Stimulated activated CD4-positive, alpha-beta T cell treated with anti-CD3 and anti-CD28 coated beads, TNF-alpha, amount 100 ng/mL, for 24 hours (primary cell): ENCODE results near the gene GTF3C1.
A peak's percentile ranks its signal among the peaks of the same experiment; 100 is the strongest.

Source experiments
- DNase-seq, 3 experiments: peaks; one replicate each; pipeline ENCODE4 v3.0.0-alpha.2; 2020; ENCODE audit warnings: low read depth in 3 of 3

The GTF3C1 gene

DNA sequence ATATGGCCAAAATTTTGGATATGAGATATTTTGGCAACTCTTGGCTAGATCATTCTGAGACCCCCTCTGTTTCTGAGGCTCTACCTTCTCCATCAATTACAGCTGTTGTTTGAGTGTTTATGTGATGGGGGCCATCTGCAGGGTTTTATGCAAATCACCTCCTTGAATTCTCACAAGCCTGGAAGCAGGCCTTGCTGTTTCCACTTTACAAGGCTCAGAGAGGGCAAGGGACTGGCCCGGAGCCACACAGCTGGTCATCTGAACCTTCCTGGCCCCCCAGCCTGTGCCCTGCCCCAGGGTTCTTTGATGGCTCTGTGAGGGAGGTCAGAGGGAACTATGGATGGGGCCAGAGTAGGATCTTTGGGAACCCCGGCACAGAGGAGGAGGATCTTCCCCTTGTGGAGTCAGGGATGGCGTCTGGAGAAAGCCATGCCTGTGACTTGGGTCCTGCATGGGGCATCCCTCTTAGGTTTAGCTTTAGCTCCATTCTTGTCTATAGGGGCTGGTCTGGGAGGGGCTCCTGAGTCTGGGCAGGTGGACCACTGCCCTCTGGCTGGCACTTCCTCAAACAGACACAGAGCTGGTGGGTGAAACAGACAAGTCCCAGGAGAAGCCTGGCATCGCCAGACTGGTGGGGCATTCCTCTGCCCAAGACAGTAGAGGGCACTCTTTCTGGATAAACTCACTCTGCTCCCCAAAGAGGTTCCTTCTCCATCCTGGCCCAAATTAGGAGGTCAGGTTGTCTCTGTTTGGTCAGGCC, 121.5 kb downstream of the GTF3C1 start:
- no peak for DNase-seq

- DNase-seq, result no peak
These were observed 122.2 kb downstream of the GTF3C1 start for GRCh38 chr16:27427538-27427937.

- DNase-seq, result peak in 2 of 3 experiments; percentile 58 to 76
These were observed 123.0 kb downstream of the GTF3C1 start for GRCh38 chr16:27426423-27427408.

DNA sequence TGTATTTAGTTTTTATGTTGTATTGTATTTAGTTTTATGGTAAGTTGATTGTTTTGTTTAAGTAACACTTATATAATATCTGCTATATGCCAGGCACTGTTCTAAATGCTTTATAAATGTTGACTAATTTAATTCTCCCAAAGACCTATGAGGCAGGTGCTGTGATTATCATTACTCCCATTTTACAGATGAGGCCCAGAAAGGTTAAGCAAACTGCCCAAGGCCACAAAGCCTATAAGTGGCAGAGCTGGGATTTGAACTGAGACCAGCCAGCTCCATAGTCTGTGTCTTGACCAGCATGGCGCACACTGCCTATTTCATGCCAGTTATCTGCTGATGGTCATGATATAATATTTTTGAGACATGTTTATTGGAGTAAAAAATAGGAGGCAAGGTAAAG, 123.8 kb downstream of the GTF3C1 start:
- DNase-seq, result no peak

- DNase-seq, result no peak
These were observed 124.8 kb downstream of the GTF3C1 start for GRCh38 chr16:27424772-27425498.

DNA sequence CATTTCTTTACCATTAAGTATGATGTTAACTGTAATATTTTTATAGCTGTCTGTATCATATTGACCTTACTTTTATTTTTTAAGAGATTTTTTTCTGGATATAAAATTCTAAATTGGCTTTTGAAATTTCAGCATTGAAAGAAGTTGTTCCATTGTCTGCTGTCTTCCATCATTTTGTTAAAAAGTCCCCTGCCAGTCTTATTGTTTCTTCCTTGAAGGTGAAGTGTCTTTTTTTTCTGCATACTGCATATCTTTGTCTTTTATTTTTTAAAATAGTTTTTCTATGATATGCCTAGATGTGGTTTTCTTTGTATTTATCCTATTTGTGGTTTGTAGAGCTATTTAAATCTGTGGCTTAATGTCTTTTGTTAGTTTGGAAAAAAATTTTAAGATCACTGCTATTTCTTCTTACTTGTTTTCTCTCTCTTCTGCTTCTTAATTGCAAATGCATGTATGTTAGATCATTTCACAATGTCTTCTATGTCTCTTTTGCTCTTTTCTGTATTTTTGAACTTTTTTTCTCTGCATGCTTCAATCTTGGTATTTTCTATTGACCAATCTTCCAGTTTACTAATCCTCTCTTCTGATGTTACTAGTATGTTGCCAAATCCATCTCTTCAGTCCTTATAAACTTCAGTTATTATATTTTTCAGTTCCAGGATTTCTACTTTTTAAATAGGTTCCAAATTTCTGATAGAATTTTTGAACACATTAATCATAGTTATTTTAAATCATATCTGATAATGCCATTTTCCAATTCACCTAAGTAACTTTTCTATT, 127.6 kb downstream of the GTF3C1 start:
- DNase-seq, result no peak

DNA sequence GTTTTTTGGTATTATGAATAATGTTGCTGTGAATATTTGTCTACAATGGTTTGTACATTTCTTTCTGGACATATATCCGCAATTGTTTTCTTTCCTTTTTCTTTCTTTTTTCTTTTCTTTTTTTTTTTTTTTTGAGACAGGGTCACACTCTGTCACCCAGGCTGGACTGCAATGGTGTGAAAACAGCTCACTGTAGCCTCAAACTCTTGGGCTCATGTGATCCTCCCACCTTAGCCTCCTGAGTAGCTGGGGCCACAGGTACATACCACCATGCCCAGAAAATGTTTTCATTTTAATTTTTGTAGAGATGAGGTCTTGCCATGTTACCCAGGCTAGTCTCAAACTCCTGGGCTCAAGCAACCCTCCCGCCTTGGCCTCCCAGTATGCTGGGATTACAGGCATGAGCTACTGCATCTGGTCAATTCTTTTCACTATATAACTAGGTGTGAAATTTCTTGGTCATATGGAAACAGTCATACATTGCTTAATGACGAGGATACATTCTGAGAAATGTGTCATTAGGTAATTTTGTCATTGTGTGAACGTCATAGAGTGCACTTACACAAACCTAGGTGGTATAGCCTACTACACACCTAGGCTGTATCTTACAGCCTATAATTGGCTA, 132.6 kb downstream of the GTF3C1 start:
- DNase-seq, result no peak

- no peak for DNase-seq
These were observed 134.8 kb downstream of the GTF3C1 start for GRCh38 chr16:27414788-27415431.

GRCh38 chr16:27413956-27414355, 135.8 kb downstream of the GTF3C1 start:
- DNase-seq, result no peak

- no peak for DNase-seq
These were observed 139.0 kb downstream of the GTF3C1 start for GRCh38 chr16:27410761-27411160.
